Natural killer cell (primary cell): ENCODE results near the gene RALGDS. TPM values are rescaled to one million over a fixed set of nuclear protein-coding genes. Genes with fewer than 3 reads are reported as not detected.

Experiments
- ATAC-seq, 3 donors: fragments of 150-1000 bp in 2 of 3; fragments of 200-7000 bp in 1 of 3; cut with Tn5 transposase; 1 replicate in 1 of 3; 2 replicates in 2 of 3; pipeline ENCODE4 v1.10.0; 2021; ENCODE audit warnings: mild to moderate bottlenecking in 2 of 3, moderate library complexity in 2 of 3
- DNase-seq, 2 donors: peaks; one replicate each; pipeline versions ENCODE4 v3.0.0 to v3.0.0-alpha.2; 2013 to 2021; ENCODE audit warnings: mixed read lengths in 1 of 2
- H3K27ac ChIP-seq: one replicate; pipeline ENCODE4 v1.5.1; 2013; ENCODE audit warnings: mild to moderate bottlenecking, low read length
- H3K27me3 ChIP-seq: one replicate; pipeline ENCODE4 v1.6.1; 2013; ENCODE audit warnings: low read length; ENCODE audit not compliant: control insufficient read depth, insufficient read depth
- H3K36me3 ChIP-seq: one replicate; pipeline ENCODE4 v1.6.1; 2013; ENCODE audit warnings: low read length; ENCODE audit not compliant: control insufficient read depth, insufficient read depth
- H3K4me1 ChIP-seq: one replicate; pipeline ENCODE4 v1.6.1; 2013; ENCODE audit warnings: low read length; ENCODE audit not compliant: control insufficient read depth, insufficient read depth
- H3K4me3 ChIP-seq: one replicate; pipeline ENCODE4 v1.5.1; 2013; ENCODE audit warnings: low read length
- H3K9me3 ChIP-seq: one replicate; pipeline ENCODE4 v1.6.1; 2013; ENCODE audit warnings: low read length; ENCODE audit not compliant: control insufficient read depth, insufficient read depth
- H3K27ac Mint-ChIP-seq, 2 donors: one replicate each; pipeline ENCODE4 v1.8.0; 2022; ENCODE audit warnings: mild to moderate bottlenecking in 2 of 2, mixed read lengths in 2 of 2, moderate library complexity in 1 of 2
- H3K27me3 Mint-ChIP-seq, 2 donors: one replicate each; pipeline ENCODE4 v1.8.0; 2022; ENCODE audit warnings: low read depth in 2 of 2, mixed read lengths in 2 of 2
- H3K36me3 Mint-ChIP-seq: one replicate; pipeline ENCODE4 v1.8.0; 2022; ENCODE audit warnings: mixed read lengths
- H3K4me1 Mint-ChIP-seq, 2 donors: one replicate each; pipeline ENCODE4 v1.8.0; 2022; ENCODE audit warnings: mixed read lengths in 2 of 2
- H3K4me3 Mint-ChIP-seq: one replicate; pipeline ENCODE4 v1.8.0; 2022; ENCODE audit warnings: mild to moderate bottlenecking, moderate library complexity, mixed read lengths
- H3K9me3 Mint-ChIP-seq, 2 donors: one replicate each; pipeline ENCODE4 v1.8.0; 2022; ENCODE audit warnings: mixed read lengths in 2 of 2
- CTCF ChIP-seq: fragments of 200-600 bp; IDR thresholded peaks from one replicate; pipeline ENCODE4 v1.8.0; 2022; ENCODE audit warnings: antibody characterized with exemption
- WGBS: methylation state at CpG from one replicate; pipeline ENCODE4 v1.1.7; 2013; ENCODE audit warnings: missing lambda C conversion rate; ENCODE audit not compliant: insufficient coverage; 5-methylcytosine and 5-hydroxymethylcytosine counted together
- intact Hi-C: fragments of 100-400 bp; cut with micrococcal nuclease; formaldehyde crosslinking; loops from one replicate; pipeline ENCODE4 v1.14.2; 2022
- total RNA-seq, 4 donors: library from RNA; stranded (reverse); fragments of 120-200 nt in 1 of 4; gene quantifications; one replicate each; pipeline versions ENCODE4 v1.2.3 to v1.2.4, GENCODE V29; 2013 to 2022

Gene RALGDS
- total RNA-seq, 3 donors from 2014 or later (not counting 1 experiment from before 2014, with no cell fraction given): 206 to 250 (median 208) TPM

DNA sequence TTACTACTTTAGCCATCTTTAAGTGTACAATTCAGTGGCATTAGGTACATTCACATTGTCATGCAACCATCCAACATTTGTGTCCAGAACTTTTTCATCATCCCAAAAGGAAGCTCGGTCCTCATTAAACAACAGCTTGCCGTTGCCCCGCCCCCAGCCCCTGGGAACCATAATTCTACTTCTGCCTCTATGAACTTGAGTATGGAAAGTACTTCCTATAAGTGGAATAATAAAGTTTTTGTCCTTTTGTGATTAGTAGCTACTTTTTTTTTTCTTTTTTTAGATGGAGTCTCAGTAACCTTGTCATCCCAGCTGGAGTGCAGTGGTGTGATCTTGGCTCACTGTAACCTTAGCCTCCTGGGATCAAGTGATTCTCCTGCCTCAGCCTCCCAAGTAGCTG, 37.7 kb upstream of the RALGDS start:
- Mint-ChIP-seq H3K4me3 (no peak overlapping the region), H3K27me3 (peaks cover 7 to 26% of the 10 kb centered on the region in 2 donors), H3K36me3 (no peaks in the 10 kb centered on the region), H3K4me1 (peaks cover 0 to 4% of the 10 kb centered on the region in 2 donors), H3K9me3 (no peaks in the 10 kb centered on the region), H3K27ac (no peak overlapping the region)
- Histone ChIP-seq H3K27me3 (peaks cover 3% of the 10 kb centered on the region), H3K4me3 (no peak overlapping the region), H3K27ac (no peak overlapping the region), H3K4me1 (peaks cover 10% of the 10 kb centered on the region), H3K36me3 (no peaks in the 10 kb centered on the region), H3K9me3 (no peaks in the 10 kb centered on the region)
- intact Hi-C loops: no loop called here
- DNase-seq (no peak), ATAC-seq (no peak)
- TF ChIP-seq CTCF: no peak
- 100% methylated on average over 1 of the region's 3 CpGs for WGBS

GRCh38 chr9:133155156-133155555, 34.1 kb upstream of the RALGDS start:
- Histone ChIP-seq H3K27me3 (no peaks in the 10 kb centered on the region), H3K4me3 (no peak overlapping the region), H3K36me3 (no peaks in the 10 kb centered on the region), H3K9me3 (no peaks in the 10 kb centered on the region), H3K4me1 (no peaks in the 10 kb centered on the region), H3K27ac (no peak overlapping the region)
- intact Hi-C loops: no loop called here
- H3K36me3 Mint-ChIP-seq: no peaks in the 10 kb centered on the region
- WGBS: 92% methylated on average over 9 of the region's 9 CpGs
- ATAC-seq: no peak
- TF ChIP-seq CTCF: no peak
- no peak for DNase-seq
- peaks cover 0 to 13% of the 10 kb centered on the region in 2 donors for H3K27me3 Mint-ChIP-seq
- no peak overlapping the region for H3K27ac Mint-ChIP-seq
- peaks cover 0 to 4% of the 10 kb centered on the region in 2 donors for H3K4me1 Mint-ChIP-seq
- H3K9me3 Mint-ChIP-seq: no peaks in the 10 kb centered on the region
- H3K4me3 Mint-ChIP-seq: no peak overlapping the region

GRCh38 chr9:133154097-133154989, 33.3 kb upstream of the RALGDS start:
- ATAC-seq (no peak), DNase-seq (no peak)
- no peak overlapping the region for H3K4me3 Mint-ChIP-seq
- no peaks in the 10 kb centered on the region for H3K9me3 Mint-ChIP-seq
- H3K4me3 ChIP-seq: no peak overlapping the region
- H3K27me3 Mint-ChIP-seq: peaks cover 0 to 9% of the 10 kb centered on the region in 2 donors
- H3K9me3 ChIP-seq: no peaks in the 10 kb centered on the region
- 94% methylated on average over 13 of the region's 13 CpGs for WGBS
- H3K27me3 ChIP-seq: no peaks in the 10 kb centered on the region
- peaks cover 0 to 8% of the 10 kb centered on the region in 2 donors for H3K4me1 Mint-ChIP-seq
- no peaks in the 10 kb centered on the region for H3K36me3 ChIP-seq
- H3K36me3 Mint-ChIP-seq: no peaks in the 10 kb centered on the region
- no peak overlapping the region for H3K27ac Mint-ChIP-seq
- intact Hi-C loops: no loop called here
- peaks cover 8% of the 10 kb centered on the region for H3K4me1 ChIP-seq
- H3K27ac ChIP-seq: no peak overlapping the region
- no peak for TF ChIP-seq CTCF
